Measurements from ENCODE around the gene UPF2.

DNA sequence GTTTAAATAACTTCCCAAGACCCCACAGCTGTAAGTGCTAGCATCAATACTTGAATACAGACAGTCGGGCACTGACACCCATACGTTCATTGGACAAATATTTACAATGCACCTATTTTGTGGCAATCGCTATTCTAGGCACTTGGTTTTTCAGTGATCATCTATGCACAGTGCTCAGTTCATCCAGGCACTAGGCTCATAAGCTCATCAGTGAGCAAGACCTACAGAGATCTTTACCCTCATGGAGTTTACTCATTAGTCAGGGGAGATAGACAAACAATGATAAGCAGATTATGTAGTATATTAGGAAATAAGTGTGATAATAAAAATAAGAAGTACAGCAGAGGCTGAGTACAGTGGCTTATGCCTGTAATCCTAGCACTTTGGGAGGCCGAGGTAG, 18.5 kb upstream of the UPF2 start:
- TF ChIP-seq RFX5 (IDR thresholded peaks at IDR 0.05; ENCODE audit: low read depth, low read length) (no peak), POLR2A (IDR thresholded peaks at IDR 0.05; ENCODE audit: low read depth, low read length) (no peak), MAZ (IDR thresholded peaks at IDR 0.05; ENCODE audit: borderline replicate concordance, low read depth, low read length) (no peak)
- TF ChIP-seq, protein P1, sequence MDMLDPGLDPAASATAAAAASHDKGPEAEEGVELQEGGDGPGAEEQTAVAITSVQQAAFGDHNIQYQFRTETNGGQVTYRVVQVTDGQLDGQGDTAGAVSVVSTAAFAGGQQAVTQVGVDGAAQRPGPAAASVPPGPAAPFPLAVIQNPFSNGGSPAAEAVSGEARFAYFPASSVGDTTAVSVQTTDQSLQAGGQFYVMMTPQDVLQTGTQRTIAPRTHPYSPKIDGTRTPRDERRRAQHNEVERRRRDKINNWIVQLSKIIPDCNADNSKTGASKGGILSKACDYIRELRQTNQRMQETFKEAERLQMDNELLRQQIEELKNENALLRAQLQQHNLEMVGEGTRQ (IDR thresholded peaks at IDR 0.05; ENCODE audit: low read depth, low read length): no peak
- TF ChIP-seq, protein P2, sequence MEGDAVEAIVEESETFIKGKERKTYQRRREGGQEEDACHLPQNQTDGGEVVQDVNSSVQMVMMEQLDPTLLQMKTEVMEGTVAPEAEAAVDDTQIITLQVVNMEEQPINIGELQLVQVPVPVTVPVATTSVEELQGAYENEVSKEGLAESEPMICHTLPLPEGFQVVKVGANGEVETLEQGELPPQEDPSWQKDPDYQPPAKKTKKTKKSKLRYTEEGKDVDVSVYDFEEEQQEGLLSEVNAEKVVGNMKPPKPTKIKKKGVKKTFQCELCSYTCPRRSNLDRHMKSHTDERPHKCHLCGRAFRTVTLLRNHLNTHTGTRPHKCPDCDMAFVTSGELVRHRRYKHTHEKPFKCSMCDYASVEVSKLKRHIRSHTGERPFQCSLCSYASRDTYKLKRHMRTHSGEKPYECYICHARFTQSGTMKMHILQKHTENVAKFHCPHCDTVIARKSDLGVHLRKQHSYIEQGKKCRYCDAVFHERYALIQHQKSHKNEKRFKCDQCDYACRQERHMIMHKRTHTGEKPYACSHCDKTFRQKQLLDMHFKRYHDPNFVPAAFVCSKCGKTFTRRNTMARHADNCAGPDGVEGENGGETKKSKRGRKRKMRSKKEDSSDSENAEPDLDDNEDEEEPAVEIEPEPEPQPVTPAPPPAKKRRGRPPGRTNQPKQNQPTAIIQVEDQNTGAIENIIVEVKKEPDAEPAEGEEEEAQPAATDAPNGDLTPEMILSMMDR (conservative IDR thresholded peaks at IDR 0.05; ENCODE audit: low read depth, low read length): no peak
